PFSK-1 (cell line): ENCODE data around the gene RIOK3.

Experiments
- FOXP2 ChIP-seq: optimal IDR thresholded peaks from 2 replicates; pipeline ENCODE3; 2011; ENCODE audit warnings: borderline replicate concordance, control low read depth, inconsistent platforms; ENCODE audit not compliant: insufficient read depth; ENCODE audit errors: extremely low read length, extremely low read depth
- POLR2AphosphoS5 ChIP-seq: IDR thresholded peaks from 2 replicates; pipeline ENCODE4 v1.6.1; 2012; ENCODE audit warnings: low read depth, mild to moderate bottlenecking, control low read depth, low read length, moderate library complexity
- REST ChIP-seq, 2 experiments: IDR thresholded peaks; 2 replicates each; pipeline versions ENCODE4 v1.6.1 to v1.8.0; 2011 to 2012; ENCODE audit warnings: low read depth in 2 of 2, low read length in 2 of 2, control low read depth in 1 of 2, inconsistent platforms in 1 of 2, mild to moderate bottlenecking in 1 of 2, moderate library complexity in 1 of 2; ENCODE audit not compliant: insufficient read depth in 1 of 2
- SIN3A ChIP-seq: IDR thresholded peaks from 2 replicates; pipeline ENCODE4 v1.6.1; 2012; ENCODE audit warnings: mild to moderate bottlenecking, low read length, moderate library complexity, borderline replicate concordance; ENCODE audit not compliant: insufficient read depth
- TAF1 ChIP-seq: IDR thresholded peaks from 2 replicates; pipeline ENCODE4 v1.6.1; 2012; ENCODE audit warnings: low read length, control low read depth, borderline replicate concordance; ENCODE audit not compliant: insufficient read depth

The RIOK3 gene

GRCh38 chr18:23412351-23412964 is 40.6 kb upstream of the RIOK3 start:
- TF ChIP-seq POLR2AphosphoS5, result no peak
- no peak for TF ChIP-seq FOXP2
- TF ChIP-seq REST (IDR thresholded peaks at IDR 0.05; ENCODE audit: insufficient read depth in 1 of 2, low read depth in 2 of 2, low read length in 2 of 2), result no peak
- no peak for TF ChIP-seq TAF1
- TF ChIP-seq SIN3A, result no peak

- TF ChIP-seq SIN3A (no peak), POLR2AphosphoS5 (no peak), FOXP2 (no peak), TAF1 (no peak), REST (IDR thresholded peaks at IDR 0.05; ENCODE audit: insufficient read depth in 1 of 2, low read depth in 2 of 2, low read length in 2 of 2) (no peak)
Observed at GRCh38 chr18:23415515-23415914, 37.6 kb upstream of the RIOK3 start.

GRCh38 chr18:23416298-23416697 is 36.8 kb upstream of the RIOK3 start:
- TF ChIP-seq FOXP2, result no peak
- TF ChIP-seq TAF1, result no peak
- TF ChIP-seq REST (IDR thresholded peaks at IDR 0.05; ENCODE audit: insufficient read depth in 1 of 2, low read depth in 2 of 2, low read length in 2 of 2), result no peak
- TF ChIP-seq SIN3A, result no peak
- no peak for TF ChIP-seq POLR2AphosphoS5

GRCh38 chr18:23421277-23421676 is 31.8 kb upstream of the RIOK3 start:
- TF ChIP-seq SIN3A, result no peak
- no peak for TF ChIP-seq POLR2AphosphoS5
- TF ChIP-seq REST (IDR thresholded peaks at IDR 0.05; ENCODE audit: insufficient read depth in 1 of 2, low read depth in 2 of 2, low read length in 2 of 2), result no peak
- TF ChIP-seq TAF1, result no peak
- TF ChIP-seq FOXP2, result no peak

GRCh38 chr18:23422751-23423418 is 30.2 kb upstream of the RIOK3 start:
- TF ChIP-seq POLR2AphosphoS5, result no peak
- TF ChIP-seq FOXP2, result no peak
- no peak for TF ChIP-seq SIN3A
- TF ChIP-seq TAF1, result no peak
- TF ChIP-seq REST (IDR thresholded peaks at IDR 0.05; ENCODE audit: insufficient read depth in 1 of 2, low read depth in 2 of 2, low read length in 2 of 2), result no peak
